NT2/D1 (cell line): Measurements from ENCODE around the gene CHID1.

Source experiments
- SUZ12 ChIP-seq: IDR thresholded peaks from 2 replicates; pipeline ENCODE4 v1.6.1; 2011; ENCODE audit not compliant: insufficient read length, insufficient read depth; ENCODE audit errors: extremely low read depth
- ZNF274 ChIP-seq: IDR thresholded peaks from 2 replicates; pipeline ENCODE4 v1.6.1; 2011; ENCODE audit warnings: mild to moderate bottlenecking, low read depth, low read length

GRCh38 chr11:933936-934335 is 23.3 kb upstream of the CHID1 start:
- no peak for TF ChIP-seq SUZ12
- TF ChIP-seq ZNF274: no peak
